Stimulated activated CD8-positive, alpha-beta memory T cell treated with anti-CD3 and anti-CD28 coated beads, Interleukin-7, amount 100 ng/mL, for 24 hours (primary cell): Measurements from ENCODE around the gene KTI12.
"Not testable (repeated sequence)": the region's sequence is repeated elsewhere in the genome, so short reads cannot be mapped to it uniquely, and the experiment has no call there.

Source experiments
- DNase-seq: peaks from one replicate; pipeline ENCODE4 v3.0.0-alpha.2; 2020; ENCODE audit warnings: low read depth

Gene KTI12, protein sequence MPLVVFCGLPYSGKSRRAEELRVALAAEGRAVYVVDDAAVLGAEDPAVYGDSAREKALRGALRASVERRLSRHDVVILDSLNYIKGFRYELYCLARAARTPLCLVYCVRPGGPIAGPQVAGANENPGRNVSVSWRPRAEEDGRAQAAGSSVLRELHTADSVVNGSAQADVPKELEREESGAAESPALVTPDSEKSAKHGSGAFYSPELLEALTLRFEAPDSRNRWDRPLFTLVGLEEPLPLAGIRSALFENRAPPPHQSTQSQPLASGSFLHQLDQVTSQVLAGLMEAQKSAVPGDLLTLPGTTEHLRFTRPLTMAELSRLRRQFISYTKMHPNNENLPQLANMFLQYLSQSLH

GRCh38 chr1:52033190-52034049 is at the start of gene KTI12:
Gene KTI12, minus strand, starts transcription at chr1:52033810. Its CDS starts 49 bp downstream, at chr1:52033761.
- DNase-seq: peak; percentile 65

DNA sequence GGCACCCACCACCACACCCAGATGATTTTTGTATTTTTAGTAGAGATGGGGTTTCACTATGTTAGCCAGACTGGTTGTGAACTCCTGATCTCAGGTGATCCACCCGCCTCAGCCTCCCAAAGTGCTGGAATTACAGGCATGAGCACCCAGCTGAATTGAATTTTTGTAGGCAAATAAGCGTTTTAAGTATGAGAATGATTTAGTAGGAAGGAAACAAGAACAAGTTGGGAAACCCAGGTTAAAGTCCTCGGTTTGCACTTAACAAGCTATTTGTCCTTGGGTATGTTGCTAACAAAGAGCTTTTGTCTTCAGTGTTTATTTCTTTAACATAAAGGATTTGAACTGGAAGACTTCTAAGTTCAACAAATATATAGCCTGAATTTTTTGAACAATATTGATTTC is 46.4 kb upstream of the KTI12 start:
- no peak for DNase-seq

GRCh38 chr1:52077277-52077676 is 43.7 kb upstream of the KTI12 start:
- not testable (repeated sequence) for DNase-seq

GRCh38 chr1:52072291-52072690 is 38.7 kb upstream of the KTI12 start:
- no peak for DNase-seq

- DNase-seq: no peak
Observed at GRCh38 chr1:52070704-52071103, 37.1 kb upstream of the KTI12 start.

- no peak for DNase-seq
Observed at GRCh38 chr1:52063192-52063591, 29.6 kb upstream of the KTI12 start.

DNA sequence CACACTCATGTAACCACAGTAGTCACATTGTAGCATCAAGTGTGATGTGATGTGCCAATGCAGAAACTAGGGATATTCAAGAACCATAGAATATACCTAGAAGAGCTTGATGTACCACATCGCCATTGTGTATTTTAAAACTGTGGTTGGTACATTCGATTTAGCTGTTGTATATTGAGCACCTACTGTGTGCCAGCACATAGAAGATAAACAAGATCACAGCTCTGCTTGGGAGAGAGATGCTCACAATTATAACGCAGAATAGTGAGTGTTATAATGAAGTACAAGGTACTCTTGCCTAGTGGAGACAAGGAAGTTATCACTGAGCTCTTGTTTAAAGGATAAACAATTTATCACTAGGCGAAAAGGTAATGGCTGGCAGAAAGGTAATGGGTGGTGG is 27.2 kb upstream of the KTI12 start:
- DNase-seq: no peak

DNA sequence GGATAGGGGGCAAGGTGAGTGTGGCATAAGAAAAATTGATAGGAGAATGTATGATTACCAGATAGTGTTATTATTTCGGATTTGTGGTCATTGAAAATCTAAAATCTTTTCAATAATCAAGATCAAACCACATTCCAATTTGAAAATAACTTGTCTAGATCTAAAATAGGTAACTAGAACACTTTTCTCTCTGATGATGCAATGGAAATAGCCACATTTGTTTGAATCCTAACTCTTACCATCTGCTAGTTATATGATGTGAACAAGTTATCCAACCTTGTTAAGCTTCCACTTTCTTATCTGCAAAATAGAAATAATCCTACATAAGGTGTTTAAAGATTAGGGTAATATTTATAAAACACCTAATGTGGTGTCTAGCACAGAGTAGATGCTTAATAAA is 26.3 kb upstream of the KTI12 start:
- no peak for DNase-seq

DNA sequence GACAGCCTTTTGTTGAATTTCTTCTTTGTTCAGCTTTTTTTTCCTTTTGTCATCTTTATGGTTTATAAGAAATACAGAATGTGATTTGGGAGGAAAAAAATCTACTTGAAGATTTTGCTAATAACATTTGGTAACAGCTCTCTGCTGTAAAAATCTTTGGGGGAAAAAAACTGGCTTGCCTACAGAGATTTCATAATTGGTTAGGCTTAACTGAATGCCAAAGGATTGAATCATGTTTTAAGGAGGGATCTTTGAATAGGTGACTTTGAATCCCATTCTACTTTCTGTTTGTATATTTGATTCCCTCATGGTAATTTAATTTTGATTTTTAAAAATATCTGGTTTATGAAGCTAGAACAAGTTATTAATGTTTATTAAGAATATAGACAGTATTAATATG is 25.7 kb upstream of the KTI12 start:
- no peak for DNase-seq

DNA sequence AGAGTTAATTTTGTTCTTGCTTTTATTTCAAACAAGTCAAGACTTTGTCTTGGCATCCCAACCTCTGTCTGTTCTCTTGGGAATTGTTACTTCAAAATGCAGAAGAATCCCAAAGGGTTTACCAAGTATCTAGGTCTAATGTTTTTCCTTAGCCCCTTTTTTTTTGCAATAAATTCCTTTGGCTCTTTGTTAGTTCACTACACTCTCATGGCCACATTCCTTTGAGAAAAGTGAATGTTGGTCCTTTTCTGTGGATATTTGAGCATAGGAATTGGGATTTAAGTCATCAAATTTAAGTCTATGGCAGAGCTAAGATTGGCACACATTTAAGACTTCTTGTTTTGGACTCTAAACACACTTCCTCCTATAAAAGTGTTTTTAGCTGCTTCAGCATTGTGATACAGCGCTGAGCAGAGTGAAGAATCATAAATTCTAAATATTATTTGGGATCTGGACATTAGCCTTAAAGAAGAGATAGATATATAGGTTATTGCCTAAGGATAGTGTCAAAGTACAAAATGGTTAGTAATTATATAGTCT is 24.3 kb upstream of the KTI12 start:
- DNase-seq: no peak

GRCh38 chr1:52057255-52057654 is 23.6 kb upstream of the KTI12 start:
- no peak for DNase-seq

DNA sequence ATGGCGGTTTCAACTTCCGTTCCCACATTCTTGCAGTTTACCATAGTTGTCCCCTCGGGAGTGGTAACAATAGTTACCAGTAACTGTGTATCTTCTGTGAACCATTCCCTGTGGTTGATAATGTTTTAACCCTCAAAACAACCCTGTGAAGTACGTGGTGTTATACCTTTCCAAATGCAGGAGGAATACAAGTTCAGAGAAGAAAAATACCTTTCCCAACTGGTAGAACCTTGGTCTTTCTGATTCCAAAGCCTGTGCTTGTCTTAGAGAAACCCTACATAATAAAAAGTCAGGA is 23.3 kb upstream of the KTI12 start:
- DNase-seq: no peak

GRCh38 chr1:52056163-52056936 is 22.7 kb upstream of the KTI12 start, which contains the start of gene BTF3L4:
Gene BTF3L4, plus strand, starts transcription at chr1:52056295. Its CDS starts 3,553 bp downstream, at chr1:52059848.
- peak; percentile 82 for DNase-seq

- no peak for DNase-seq
Observed at GRCh38 chr1:52055866-52056162, 22.2 kb upstream of the KTI12 start.

DNA sequence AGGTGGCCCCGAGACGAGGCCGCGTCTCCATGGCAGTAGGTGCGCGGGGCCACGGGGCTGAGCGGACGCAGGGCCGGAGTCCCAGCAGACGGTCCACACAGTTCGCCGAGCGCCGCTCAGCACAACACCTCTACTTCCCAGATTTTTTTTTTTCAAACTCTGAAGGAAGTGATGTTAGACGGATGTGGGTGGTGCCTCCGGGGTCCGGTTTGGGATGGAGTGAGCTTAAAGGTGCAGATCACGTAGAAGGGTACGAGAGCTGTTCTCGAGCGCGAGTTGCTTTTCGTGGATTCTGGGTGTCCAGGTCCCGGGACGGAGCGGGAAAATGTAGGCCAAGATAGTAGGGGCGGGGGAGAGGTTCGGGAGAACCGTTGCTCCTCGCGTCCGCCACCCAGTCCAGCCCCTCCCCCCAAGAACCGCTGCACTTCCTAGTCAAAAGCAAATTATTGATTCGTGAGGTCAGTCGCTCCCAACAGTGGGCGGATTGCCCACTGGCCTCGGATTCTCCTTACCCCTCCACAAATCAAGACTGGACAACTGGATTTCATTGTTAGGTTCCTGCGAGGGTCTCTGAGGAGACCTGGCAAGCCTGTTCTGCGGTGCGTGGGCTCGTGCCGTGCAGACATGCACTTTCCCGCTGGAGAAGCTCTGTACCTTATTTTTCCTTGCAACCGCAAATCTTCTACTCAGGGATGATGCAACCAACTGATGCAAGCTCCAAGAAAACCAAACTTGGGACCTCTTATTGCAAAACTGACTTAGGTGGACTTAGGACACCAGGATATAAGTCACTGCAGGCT is 21.7 kb upstream of the KTI12 start, which contains the start of gene TXNDC12:
TSS of gene TXNDC12 (minus strand) at position 126 of the 800 bp plus-strand sequence. CDS start at position 31, 95 bp downstream.
- peak; percentile 32 for DNase-seq

GRCh38 chr1:52054496-52055065 is 21.0 kb upstream of the KTI12 start:
- DNase-seq: no peak

GRCh38 chr1:52053862-52054261 is 20.3 kb upstream of the KTI12 start:
- no peak for DNase-seq

GRCh38 chr1:52049337-52049736 is 15.7 kb upstream of the KTI12 start:
- DNase-seq: not testable (repeated sequence)

- DNase-seq: not testable (repeated sequence)
Observed at GRCh38 chr1:52045666-52046195, 12.1 kb upstream of the KTI12 start.

DNA sequence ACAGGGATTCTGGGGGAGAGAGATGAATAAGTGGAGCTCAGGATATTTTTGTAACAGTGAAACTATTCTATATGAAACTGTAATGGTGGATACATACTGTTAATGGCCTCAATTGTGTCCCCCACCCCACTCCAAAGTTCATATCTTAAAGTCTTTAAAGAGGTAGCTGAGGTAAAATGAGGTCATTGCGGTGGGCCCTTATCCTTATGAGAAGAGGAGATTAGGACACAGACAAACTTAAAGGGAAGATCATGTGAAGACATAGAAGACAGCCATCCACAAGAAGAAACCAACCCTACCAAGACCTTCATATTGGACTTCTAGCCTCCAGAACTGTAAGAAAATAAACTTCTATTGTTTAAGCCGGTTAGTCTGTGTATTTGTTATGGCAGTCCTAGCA is 11.6 kb upstream of the KTI12 start:
- no peak for DNase-seq
